IMR-90 (cell line): Measurements from ENCODE around the gene KRT27. TPM values are rescaled to one million over a fixed set of nuclear protein-coding genes. Genes with fewer than 3 reads are reported as not detected.

Experiments used
- ATAC-seq: fragments of 200-7000 bp; cut with Tn5 transposase; 2 replicates; pipeline ENCODE4 v1.9.1; 2020; ENCODE audit warnings: low read depth, mild to moderate bottlenecking, moderate library complexity
- BruUV-seq: library from RNA; stranded (reverse); fragments of 400-500 nt; replicated peaks from 2 replicates; lab custom pipeline; 2021; lab: Mats Ljungman, UMichigan
- CTCF ChIA-PET: fragments of 300-600 bp; formaldehyde crosslinking; extraction: SDS; loops from one replicate; lab custom pipeline; 2021; ENCODE audit warnings: antibody characterized with exemption; lab: Yijun Ruan, JAX
- POLR2A ChIA-PET: fragments of 300-600 bp; sonication (Branson Sonifier 250); formaldehyde crosslinking; loops from one replicate; lab custom pipeline; 2022; ENCODE audit warnings: antibody characterized with exemption; ENCODE audit not compliant: unreplicated experiment; lab: Charles Lee
- DNase-seq: peaks from one replicate; pipeline ENCODE4 v3.0.0; 2013
- H2AFZ ChIP-seq: replicated peaks from 2 replicates; pipeline ENCODE3; 2013; ENCODE audit warnings: low read length, mild to moderate bottlenecking; ENCODE audit not compliant: poor library complexity
- H2AK5ac ChIP-seq: 2 replicates; pipeline ENCODE4 v1.6.1; 2013; ENCODE audit warnings: low read depth, low read length, inconsistent platforms
- H2AK9ac ChIP-seq: replicated peaks from 2 replicates; pipeline ENCODE3; 2013; ENCODE audit warnings: mild to moderate bottlenecking, low read depth, low read length, moderate library complexity; ENCODE audit not compliant: poor library complexity
- H2BK120ac ChIP-seq: 2 replicates; pipeline ENCODE4 v1.6.1; 2013; ENCODE audit warnings: low read depth, low read length, inconsistent platforms
- H2BK15ac ChIP-seq: 3 replicates; pipeline ENCODE4 v1.6.1; 2013; ENCODE audit warnings: low read depth, low read length, inconsistent platforms
- H2BK20ac ChIP-seq: 2 replicates; pipeline ENCODE4 v1.6.1; 2013; ENCODE audit warnings: low read depth, mild to moderate bottlenecking, inconsistent platforms, low read length, moderate library complexity
- H2BK5ac ChIP-seq: 2 replicates; pipeline ENCODE4 v1.6.1; 2013; ENCODE audit warnings: mild to moderate bottlenecking, low read depth, low read length, inconsistent platforms; ENCODE audit not compliant: poor library complexity, severe bottlenecking
- H3K14ac ChIP-seq: replicated peaks from 2 replicates; pipeline ENCODE4 v1.6.1; 2013; ENCODE audit warnings: low read depth, low read length, inconsistent platforms
- H3K18ac ChIP-seq: 2 replicates; pipeline ENCODE4 v1.6.1; 2013; ENCODE audit warnings: low read depth, low read length, control low read depth
- H3K23ac ChIP-seq: 2 replicates; pipeline ENCODE4 v1.6.1; 2013; ENCODE audit warnings: low read depth, low read length, inconsistent platforms
- H3K27ac ChIP-seq: 2 replicates; pipeline ENCODE4 v1.5.1; 2013; ENCODE audit warnings: mild to moderate bottlenecking, control low read depth, low read length; ENCODE audit not compliant: insufficient read depth
- H3K27me3 ChIP-seq: 2 replicates; pipeline ENCODE4 v1.6.1; 2013; ENCODE audit warnings: low read length; ENCODE audit not compliant: control insufficient read depth, insufficient read depth
- H3K36me3 ChIP-seq: 2 replicates; pipeline ENCODE4 v1.6.1; 2013; ENCODE audit warnings: low read length, mixed read lengths; ENCODE audit not compliant: control insufficient read depth, insufficient read depth
- H3K4ac ChIP-seq: 2 replicates; pipeline ENCODE4 v1.6.1; 2013; ENCODE audit warnings: low read depth, low read length, inconsistent platforms
- H3K4me1 ChIP-seq: 2 replicates; pipeline ENCODE4 v1.6.1; 2013; ENCODE audit warnings: low read length, mixed read lengths; ENCODE audit not compliant: control insufficient read depth, insufficient read depth
- H3K4me2 ChIP-seq: 2 replicates; pipeline ENCODE4 v1.6.1; 2013; ENCODE audit warnings: low read depth, mild to moderate bottlenecking, control low read depth, low read length, moderate library complexity
- H3K4me3 ChIP-seq: 2 replicates; pipeline ENCODE4 v1.5.1; 2013; ENCODE audit warnings: low read depth, mild to moderate bottlenecking, control low read depth, low read length, moderate library complexity; ENCODE audit not compliant: insufficient read depth
- H3K56ac ChIP-seq: 2 replicates; pipeline ENCODE4 v1.6.1; 2013; ENCODE audit warnings: low read length, inconsistent platforms; ENCODE audit not compliant: insufficient read depth; ENCODE audit errors: extremely low read depth
- H3K79me1 ChIP-seq, 2 experiments: 2 replicates each; pipeline ENCODE4 v1.6.1; 2013; ENCODE audit warnings: low read length in 2 of 2, inconsistent platforms in 1 of 2, low read depth in 1 of 2
- H3K9ac ChIP-seq: 2 replicates; pipeline ENCODE4 v1.6.1; 2013; ENCODE audit warnings: low read depth, low read length, control low read depth
- H3K9me1 ChIP-seq: 2 replicates; pipeline ENCODE4 v1.6.1; 2013; ENCODE audit warnings: low read length, inconsistent platforms; ENCODE audit not compliant: insufficient read depth
- H3K9me3 ChIP-seq: 2 replicates; pipeline ENCODE4 v1.6.1; 2013; ENCODE audit warnings: low read length; ENCODE audit not compliant: control insufficient read depth, insufficient read depth
- H4K20me1 ChIP-seq: 2 replicates; pipeline ENCODE4 v1.6.1; 2013; ENCODE audit warnings: low read length, inconsistent platforms; ENCODE audit not compliant: insufficient read depth
- H4K5ac ChIP-seq: 2 replicates; pipeline ENCODE4 v1.6.1; 2013; ENCODE audit warnings: mild to moderate bottlenecking, low read depth, low read length, control low read depth
- H4K8ac ChIP-seq, 2 experiments: 2 replicates each; pipeline ENCODE4 v1.6.1; 2013; ENCODE audit warnings: low read depth in 2 of 2, low read length in 2 of 2, control low read depth in 1 of 2, inconsistent platforms in 1 of 2
- H4K91ac ChIP-seq: 2 replicates; pipeline ENCODE4 v1.6.1; 2013; ENCODE audit warnings: low read depth, low read length, inconsistent platforms; ENCODE audit not compliant: insufficient read depth
- BHLHE40 ChIP-seq: fragments of 150-350 bp; IDR thresholded peaks from 2 replicates; pipeline ENCODE4 v1.6.1; 2016; ENCODE audit warnings: mild to moderate bottlenecking, low read depth, low read length
- CEBPB ChIP-seq: IDR thresholded peaks from 2 replicates; pipeline ENCODE4 v1.6.1; 2012; ENCODE audit warnings: low read depth, low read length, improper control_type of control experiment
- FOS ChIP-seq: fragments of 150-350 bp; IDR thresholded peaks from 2 replicates; pipeline ENCODE4 v1.6.1; 2016; ENCODE audit warnings: low read depth, low read length
- MAFK ChIP-seq: IDR thresholded peaks from 2 replicates; pipeline ENCODE4 v1.6.1; 2012; ENCODE audit warnings: low read depth, low read length, improper control_type of control experiment
- MXI1 ChIP-seq: IDR thresholded peaks from 2 replicates; pipeline ENCODE4 v1.6.1; 2012; ENCODE audit warnings: low read depth, mild to moderate bottlenecking, low read length, moderate library complexity, borderline replicate concordance
- NFE2L2 ChIP-seq: fragments of 150-350 bp; IDR thresholded peaks from 2 replicates; pipeline ENCODE4 v1.6.1; 2016; ENCODE audit warnings: low read depth, mild to moderate bottlenecking, low read length
- POLR2A ChIP-seq: IDR thresholded peaks from 2 replicates; pipeline ENCODE4 v1.6.1; 2012; ENCODE audit warnings: mild to moderate bottlenecking, low read depth, low read length
- RCOR1 ChIP-seq: IDR thresholded peaks from 2 replicates; pipeline ENCODE4 v1.6.1; 2012; ENCODE audit warnings: mild to moderate bottlenecking, low read length, improper control_type of control experiment; ENCODE audit not compliant: insufficient replicate concordance
- RFX5 ChIP-seq: IDR thresholded peaks from 2 replicates; pipeline ENCODE4 v1.8.0; 2012; ENCODE audit warnings: low read depth, mild to moderate bottlenecking, low read length, moderate library complexity
- SMC3 ChIP-seq: fragments of 150-350 bp; IDR thresholded peaks from 2 replicates; pipeline ENCODE4 v1.6.1; 2016; ENCODE audit warnings: low read depth, mild to moderate bottlenecking, antibody characterized with exemption, low read length, moderate library complexity
- WGBS, 2 experiments: methylation state at CpG; one replicate each; pipeline versions ENCODE4 v1.1.5 to v1.1.7; 2013; ENCODE audit warnings: missing lambda C conversion rate in 2 of 2; ENCODE audit not compliant: insufficient read length in 1 of 2; ENCODE audit errors: extremely low coverage in 2 of 2; 5-methylcytosine and 5-hydroxymethylcytosine counted together
- dilution Hi-C: fragments of 300-500 bp; cut with HindIII; formaldehyde crosslinking; loops from one replicate; pipeline ENCODE4 v1.14.3; 2018; ENCODE audit warnings: low sequenced_read_pairs; ENCODE audit not compliant: unreplicated experiment
- in situ Hi-C: fragments of 300-500 bp; cut with MboI; formaldehyde crosslinking; loops from 3 replicates; pipeline ENCODE4 v1.14.3; 2019; ENCODE audit warnings: low sequenced_read_pairs, inconsistent platforms, mixed read lengths
- intact Hi-C: fragments of 100-400 bp; cut with micrococcal nuclease; formaldehyde crosslinking; loops from 2 replicates; pipeline ENCODE4 v1.10.0; 2022
- polyA plus RNA-seq, 3 experiments: library from polyadenylated mRNA; depleted of rRNA; stranded (reverse); fragments of >200 nt; gene quantifications; 2 replicates each; pipeline ENCODE4 v1.2.3, GENCODE V29; 2012; ENCODE audit warnings: low replicate concordance in 1 of 3
- total RNA-seq: library from RNA; depleted of rRNA; stranded (reverse); fragments of >200 nt; gene quantifications from 2 replicates; pipeline ENCODE4 v1.2.3, GENCODE V29; 2012
- TF ChIP-seq, protein P1 (sequence below): conservative IDR thresholded peaks from 2 replicates; pipeline ENCODE4 v1.5.1; 2012; ENCODE audit warnings: mild to moderate bottlenecking, low read depth, low read length, improper control_type of control experiment
- TF ChIP-seq, protein P2 (sequence below): fragments of 150-350 bp; IDR thresholded peaks from 2 replicates; pipeline ENCODE4 v1.6.1; 2017; ENCODE audit warnings: mild to moderate bottlenecking, antibody characterized with exemption, low read length, low read depth

Gene KRT27
- total and polyA plus RNA-seq, 2 of the 4 experiments (the other 2 are of a cell fraction): not detected

DNA sequence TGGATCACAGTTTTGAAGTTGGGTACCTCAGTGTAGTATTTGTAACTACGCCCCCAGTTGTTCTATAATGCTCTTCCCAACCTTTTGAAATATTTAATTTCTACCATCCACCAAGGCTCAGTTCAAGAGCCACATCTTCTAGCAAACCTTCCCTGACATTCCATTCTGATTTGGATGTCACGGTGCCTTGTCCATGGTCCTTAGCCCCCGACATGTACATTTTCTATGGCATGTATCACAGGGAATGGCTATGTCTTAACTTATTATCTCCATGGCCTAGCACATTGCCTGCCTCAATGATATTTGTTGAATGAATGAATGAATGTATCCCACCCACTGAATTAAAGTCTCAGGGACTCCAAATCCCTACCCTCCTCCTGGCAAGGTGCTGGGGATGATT, 23.8 kb upstream of the KRT27 start:
- Histone ChIP-seq H2BK120ac (no peak overlapping the region), H3K14ac (no peak overlapping the region), H4K20me1 (no peaks in the 10 kb centered on the region), H3K9me1 (no peaks in the 10 kb centered on the region), H3K4me3 (no peak overlapping the region), H3K4ac (no peak overlapping the region), H3K9ac (no peak overlapping the region), H3K36me3 (no peaks in the 10 kb centered on the region), H4K5ac (no peak overlapping the region), H2AFZ (no peak overlapping the region), H2AK9ac (no peak overlapping the region), H3K18ac (no peak overlapping the region), H3K79me1 (no peaks in the 10 kb centered on the region), H4K8ac (no peak overlapping the region), H2AK5ac (no peak overlapping the region), H2BK5ac (no peak overlapping the region), H2BK15ac (no peak overlapping the region), H3K27ac (no peak overlapping the region), H3K56ac (no peak overlapping the region), H3K23ac (no peak overlapping the region), H3K9me3 (no peaks in the 10 kb centered on the region), H3K4me1 (peaks cover 2% of the 10 kb centered on the region; the same call in 1 of the 2 replicates), H3K4me2 (no peak overlapping the region), H2BK20ac (no peak overlapping the region), H4K91ac (no peak overlapping the region), H3K27me3 (peaks cover 11% of the 10 kb centered on the region)
- in situ Hi-C loops (loop anchor here (10.0 kb wide), 2 partner anchors 99 to 749 kb away; no protein-coding TSS in a partner anchor), dilution Hi-C loops (no loop called here), intact Hi-C loops (no loop called here)
- TF ChIP-seq, protein P1, sequence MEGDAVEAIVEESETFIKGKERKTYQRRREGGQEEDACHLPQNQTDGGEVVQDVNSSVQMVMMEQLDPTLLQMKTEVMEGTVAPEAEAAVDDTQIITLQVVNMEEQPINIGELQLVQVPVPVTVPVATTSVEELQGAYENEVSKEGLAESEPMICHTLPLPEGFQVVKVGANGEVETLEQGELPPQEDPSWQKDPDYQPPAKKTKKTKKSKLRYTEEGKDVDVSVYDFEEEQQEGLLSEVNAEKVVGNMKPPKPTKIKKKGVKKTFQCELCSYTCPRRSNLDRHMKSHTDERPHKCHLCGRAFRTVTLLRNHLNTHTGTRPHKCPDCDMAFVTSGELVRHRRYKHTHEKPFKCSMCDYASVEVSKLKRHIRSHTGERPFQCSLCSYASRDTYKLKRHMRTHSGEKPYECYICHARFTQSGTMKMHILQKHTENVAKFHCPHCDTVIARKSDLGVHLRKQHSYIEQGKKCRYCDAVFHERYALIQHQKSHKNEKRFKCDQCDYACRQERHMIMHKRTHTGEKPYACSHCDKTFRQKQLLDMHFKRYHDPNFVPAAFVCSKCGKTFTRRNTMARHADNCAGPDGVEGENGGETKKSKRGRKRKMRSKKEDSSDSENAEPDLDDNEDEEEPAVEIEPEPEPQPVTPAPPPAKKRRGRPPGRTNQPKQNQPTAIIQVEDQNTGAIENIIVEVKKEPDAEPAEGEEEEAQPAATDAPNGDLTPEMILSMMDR: no peak
- TF ChIP-seq, protein P2, sequence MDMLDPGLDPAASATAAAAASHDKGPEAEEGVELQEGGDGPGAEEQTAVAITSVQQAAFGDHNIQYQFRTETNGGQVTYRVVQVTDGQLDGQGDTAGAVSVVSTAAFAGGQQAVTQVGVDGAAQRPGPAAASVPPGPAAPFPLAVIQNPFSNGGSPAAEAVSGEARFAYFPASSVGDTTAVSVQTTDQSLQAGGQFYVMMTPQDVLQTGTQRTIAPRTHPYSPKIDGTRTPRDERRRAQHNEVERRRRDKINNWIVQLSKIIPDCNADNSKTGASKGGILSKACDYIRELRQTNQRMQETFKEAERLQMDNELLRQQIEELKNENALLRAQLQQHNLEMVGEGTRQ: no peak
- TF ChIP-seq MAFK (no peak), RFX5 (no peak), BHLHE40 (no peak), FOS (no peak), NFE2L2 (no peak), POLR2A (no peak), CEBPB (no peak), RCOR1 (no peak), SMC3 (no peak), MXI1 (no peak)
- BruUV-seq: no TSS peak
- DNase-seq (no peak), ATAC-seq (no peak)
- ChIA-PET CTCF (interaction anchor here (0.6 to 1.2 kb wide), 4 partner anchors 8 to 859 kb away, joined by 3 to 4 read pairs (median 4); no protein-coding TSS in a partner anchor), POLR2A (no interaction called here)
- no CpG with 5 or more reads among the region's 3 CpGs for WGBS, 2 experiments
